Stimulated activated naive CD8-positive, alpha-beta T cell treated with anti-CD3 and anti-CD28 coated beads, Interleukin-15, amount 100 ng/mL, for 72 hours (primary cell): Measurements from ENCODE around the gene GRIK4.
A peak's percentile ranks its signal among the peaks of the same experiment; 100 is the strongest.

Experiments
- ATAC-seq: fragments of 150-1000 bp; cut with Tn5 transposase; 2 replicates; pipeline ENCODE4 v1.10.0; 2021; ENCODE audit warnings: mild to moderate bottlenecking, moderate library complexity
- DNase-seq, 2 donors: peaks; one replicate each; pipeline ENCODE4 v3.0.0; 2021 to 2022
- H3K27ac Mint-ChIP-seq, 2 donors: one replicate each; pipeline ENCODE4 v1.8.0; 2022; ENCODE audit warnings: mild to moderate bottlenecking in 2 of 2, mixed read lengths in 2 of 2, moderate library complexity in 2 of 2
- H3K27me3 Mint-ChIP-seq: one replicate; pipeline ENCODE4 v1.8.0; 2022; ENCODE audit warnings: mixed read lengths
- H3K4me1 Mint-ChIP-seq: one replicate; pipeline ENCODE4 v1.8.0; 2022; ENCODE audit warnings: mild to moderate bottlenecking, mixed read lengths
- H3K4me3 Mint-ChIP-seq, 2 donors: one replicate each; pipeline ENCODE4 v1.8.0; 2022; ENCODE audit warnings: mild to moderate bottlenecking in 2 of 2, mixed read lengths in 2 of 2, moderate library complexity in 1 of 2
- H3K9me3 Mint-ChIP-seq, 2 donors: one replicate each; pipeline ENCODE4 v1.8.0; 2022; ENCODE audit warnings: mixed read lengths in 2 of 2

Gene GRIK4

GRCh38 chr11:121035169-121035755 is 523.7 kb downstream of the GRIK4 start:
- DNase-seq: no peak
- Mint-ChIP-seq H3K9me3 (no peaks in the 10 kb centered on the region), H3K4me3 (no peak overlapping the region), H3K27me3 (no peaks in the 10 kb centered on the region), H3K27ac (no peak overlapping the region), H3K4me1 (peaks cover 31% of the 10 kb centered on the region)
- peak; percentile 53 for ATAC-seq

GRCh38 chr11:121035780-121036179 is 524.2 kb downstream of the GRIK4 start:
- ATAC-seq (peak; percentile 71), DNase-seq (peak in 1 of 2 donors; percentile 17)
- peaks cover 28% of the 10 kb centered on the region for H3K4me1 Mint-ChIP-seq
- H3K27ac Mint-ChIP-seq: no peak overlapping the region
- peak overlapping the region in 1 of 2 donors; percentile 22 for H3K4me3 Mint-ChIP-seq
- H3K9me3 Mint-ChIP-seq: no peaks in the 10 kb centered on the region
- H3K27me3 Mint-ChIP-seq: no peaks in the 10 kb centered on the region

- Mint-ChIP-seq H3K4me3 (no peak overlapping the region), H3K27ac (no peak overlapping the region)
Measured at GRCh38 chr11:121037016-121037415, 525.5 kb downstream of the GRIK4 start.

More at GRCh38 chr11:121037016-121037415, 525.5 kb downstream of the GRIK4 start:
- H3K4me1 Mint-ChIP-seq: peaks cover 35% of the 10 kb centered on the region
- ATAC-seq (no peak), DNase-seq (no peak)
- H3K9me3 Mint-ChIP-seq: no peaks in the 10 kb centered on the region
- no peaks in the 10 kb centered on the region for H3K27me3 Mint-ChIP-seq
